Stimulated activated effector memory CD8-positive, alpha-beta T cell treated with anti-CD3 and anti-CD28 coated beads, Interleukin-12 subunit alpha, Interleukin-12 subunit beta, amount 100 ng/mL, for 72 hours (primary cell): ENCODE data around the gene TMTC4.
A peak's percentile ranks its signal among the peaks of the same experiment; 100 is the strongest.
"Not testable (repeated sequence)": the region's sequence is repeated elsewhere in the genome, so short reads cannot be mapped to it uniquely, and the experiment has no call there.

ENCODE experiments used
- ATAC-seq: fragments of 150-1000 bp; cut with Tn5 transposase; 2 replicates; pipeline ENCODE4 v1.10.0; 2021
- DNase-seq, 2 donors: peaks; one replicate each; pipeline ENCODE4 v3.0.0; 2021 to 2022; ENCODE audit warnings: low spot score in 2 of 2
- H3K27ac Mint-ChIP-seq: one replicate; pipeline ENCODE4 v1.8.0; 2022; ENCODE audit warnings: mild to moderate bottlenecking, mixed read lengths
- H3K36me3 Mint-ChIP-seq: one replicate; pipeline ENCODE4 v1.8.0; 2022; ENCODE audit warnings: mild to moderate bottlenecking, mixed read lengths
- H3K4me1 Mint-ChIP-seq: one replicate; pipeline ENCODE4 v1.8.0; 2022; ENCODE audit warnings: mixed read lengths
- H3K4me3 Mint-ChIP-seq: one replicate; pipeline ENCODE4 v1.8.0; 2022; ENCODE audit warnings: mild to moderate bottlenecking, mixed read lengths
- H3K9me3 Mint-ChIP-seq: one replicate; pipeline ENCODE4 v1.8.0; 2022; ENCODE audit warnings: mixed read lengths

TMTC4 gene

DNA sequence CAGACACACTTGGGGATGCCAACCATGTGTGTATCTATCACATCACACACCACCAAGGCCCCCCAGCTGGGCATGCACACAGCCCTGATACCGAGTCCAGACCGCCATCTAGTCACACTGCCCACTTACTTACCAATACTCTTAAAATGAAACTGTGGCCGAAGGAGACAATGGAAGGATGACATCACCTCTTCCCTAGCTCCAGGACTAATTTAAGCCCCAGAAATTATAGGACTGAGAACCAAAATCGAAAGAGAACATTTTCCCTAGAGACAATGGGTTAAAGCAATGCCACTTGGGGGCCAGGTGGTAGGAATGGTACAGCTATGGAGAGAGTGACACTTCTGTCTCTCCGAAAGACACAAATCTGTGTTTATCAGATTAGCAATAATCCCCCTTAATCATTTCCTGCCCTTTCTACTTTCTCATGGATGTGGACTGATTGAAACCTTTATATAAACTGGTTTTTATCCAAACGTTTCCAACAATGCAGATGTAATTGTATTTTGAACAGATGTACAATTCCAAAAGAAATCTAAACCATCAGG is 85.3 kb downstream of the TMTC4 start:
- H3K36me3 Mint-ChIP-seq, result peaks cover 4% of the 10 kb centered on the region
- H3K9me3 Mint-ChIP-seq, result no peaks in the 10 kb centered on the region
- peaks cover 27% of the 10 kb centered on the region for H3K4me1 Mint-ChIP-seq
- no peak for ATAC-seq
- no peak for DNase-seq
- H3K27ac Mint-ChIP-seq, result peak overlapping the region; percentile 87
- peak overlapping the region; percentile 75 for H3K4me3 Mint-ChIP-seq

DNA sequence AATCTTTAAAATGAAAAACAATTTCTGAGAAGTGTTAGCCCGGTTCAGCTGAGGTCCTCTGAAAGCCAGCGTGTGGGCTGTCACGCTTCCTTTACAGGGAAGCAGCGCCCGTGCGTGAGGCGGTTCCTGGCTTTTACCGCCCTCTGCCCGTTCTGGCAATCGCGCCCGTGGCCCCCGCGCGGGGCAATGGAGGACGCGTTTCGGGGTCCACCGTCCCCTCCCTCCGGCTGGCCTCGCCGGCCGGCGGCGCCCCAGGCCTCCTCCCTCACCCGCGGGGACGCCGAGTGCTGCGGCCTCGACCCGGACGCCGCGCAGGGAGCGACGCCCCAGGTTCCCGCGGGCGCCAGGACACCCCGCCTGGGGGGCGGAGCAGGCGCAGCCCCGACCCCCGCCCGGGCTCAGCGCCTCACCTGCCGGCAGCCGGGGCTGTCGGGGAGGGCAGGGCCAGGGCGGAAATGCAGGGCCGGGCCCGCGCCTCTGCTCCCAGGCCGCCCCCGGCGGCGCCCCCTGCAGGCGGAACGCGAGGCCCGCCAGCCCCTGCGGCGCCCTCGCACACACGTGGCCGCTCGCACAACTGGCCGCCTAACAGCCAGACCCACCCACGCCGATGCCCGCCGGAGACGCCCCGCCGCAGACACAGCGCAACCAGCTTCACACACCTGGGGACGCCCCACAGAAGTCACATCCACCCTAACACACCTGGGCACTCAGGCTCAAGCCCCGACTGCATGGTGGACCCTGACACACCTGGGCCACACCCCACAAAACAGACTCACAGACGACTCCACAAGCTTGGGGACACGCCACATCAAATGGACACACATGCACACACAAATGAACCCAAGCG is 86.0 kb downstream of the TMTC4 start, which contains the start of gene GGACT:
Gene GGACT, minus strand, starts transcription at position 459 of the 847 bp plus-strand sequence. CDS start 56,198 bp downstream, outside the sequence.
- Mint-ChIP-seq H3K4me3 (peak within 1 kb of the TSS; percentile 75), H3K27ac (peak within 1 kb of the TSS; percentile 87), H3K9me3 (no peaks in the 10 kb centered on the region), H3K36me3 (peaks cover 4% of the 10 kb centered on the region), H3K4me1 (peaks cover 27% of the 10 kb centered on the region)
- ATAC-seq, result peak; percentile 97
- peak; percentile 88 to 91 for DNase-seq

GRCh38 chr13:100584896-100585295 is 89.7 kb downstream of the TMTC4 start:
- Mint-ChIP-seq H3K4me1 (peaks cover 35% of the 10 kb centered on the region), H3K27ac (no peak overlapping the region), H3K9me3 (no peaks in the 10 kb centered on the region), H3K4me3 (no peak overlapping the region), H3K36me3 (peaks cover 4% of the 10 kb centered on the region)
- DNase-seq, result no peak
- no peak for ATAC-seq

DNA sequence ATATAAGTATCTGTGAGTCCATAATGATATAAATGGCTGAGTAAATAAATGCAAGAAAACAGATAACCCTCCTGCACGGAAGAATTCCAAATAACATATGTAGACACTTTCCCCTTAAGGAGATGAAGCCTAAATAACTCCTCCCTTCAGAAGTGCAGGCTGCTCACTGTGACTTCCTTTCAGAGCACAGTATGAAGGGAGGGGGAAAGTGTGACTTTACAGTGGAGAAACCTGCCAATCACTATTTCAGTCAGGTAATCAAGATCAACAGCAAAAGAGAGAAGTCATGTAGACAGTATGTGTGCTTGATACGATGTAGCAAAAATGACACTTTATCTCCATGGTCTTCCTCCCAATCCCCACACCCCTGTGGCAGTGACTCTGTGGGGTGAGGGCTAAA is 93.1 kb downstream of the TMTC4 start:
- Mint-ChIP-seq H3K9me3 (no peaks in the 10 kb centered on the region), H3K4me3 (no peak overlapping the region), H3K4me1 (peaks cover 14% of the 10 kb centered on the region), H3K36me3 (no peaks in the 10 kb centered on the region), H3K27ac (peak overlapping the region; percentile 35)
- DNase-seq, result no peak
- peak; percentile 54 for ATAC-seq

GRCh38 chr13:100581030-100581429 is 93.6 kb downstream of the TMTC4 start:
- H3K9me3 Mint-ChIP-seq, result no peaks in the 10 kb centered on the region
- no peak for ATAC-seq

GRCh38 chr13:100580045-100580444 is 94.5 kb downstream of the TMTC4 start:
- Mint-ChIP-seq H3K36me3 (no peaks in the 10 kb centered on the region), H3K27ac (no peak overlapping the region), H3K4me1 (peaks cover 15% of the 10 kb centered on the region), H3K9me3 (no peaks in the 10 kb centered on the region), H3K4me3 (no peak overlapping the region)
- DNase-seq (no peak), ATAC-seq (no peak)

More at GRCh38 chr13:100581030-100581429, 93.6 kb downstream of the TMTC4 start:
- H3K4me3 Mint-ChIP-seq, result no peak overlapping the region
- peaks cover 14% of the 10 kb centered on the region for H3K4me1 Mint-ChIP-seq
- peak overlapping the region; percentile 35 for H3K27ac Mint-ChIP-seq
- DNase-seq, result no peak
- no peaks in the 10 kb centered on the region for H3K36me3 Mint-ChIP-seq

DNA sequence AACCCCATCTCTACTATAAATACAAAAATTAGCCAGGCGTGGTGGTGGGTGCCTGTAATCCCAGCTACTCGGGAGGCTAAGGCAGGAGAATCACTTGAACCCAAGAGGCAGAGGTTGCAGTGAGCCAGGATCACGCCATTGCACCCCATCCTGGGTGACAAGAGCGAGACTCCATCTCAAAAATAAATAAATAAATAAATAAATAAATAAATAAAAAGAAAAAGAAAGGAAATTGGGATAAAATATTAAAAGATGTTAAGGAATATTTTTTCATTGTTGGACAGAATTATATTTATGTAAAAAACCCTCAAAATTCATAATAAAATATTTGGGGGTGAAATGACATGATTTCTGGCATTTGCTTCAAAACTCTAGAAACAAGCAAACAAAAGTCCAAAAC is 97.4 kb downstream of the TMTC4 start:
- not testable (repeated sequence) for DNase-seq, H3K36me3 Mint-ChIP-seq, H3K4me3 Mint-ChIP-seq, ATAC-seq, H3K27ac Mint-ChIP-seq, H3K9me3 Mint-ChIP-seq
- H3K4me1 Mint-ChIP-seq, result peaks cover 28% of the 10 kb centered on the region

- ATAC-seq (peak; percentile 84), DNase-seq (peak; percentile 60 to 77)
- Mint-ChIP-seq H3K36me3 (no peaks in the 10 kb centered on the region), H3K9me3 (no peaks in the 10 kb centered on the region), H3K4me3 (no peak overlapping the region), H3K4me1 (peaks cover 20% of the 10 kb centered on the region), H3K27ac (no peak overlapping the region)
These were observed 101.5 kb downstream of the TMTC4 start for GRCh38 chr13:100573121-100573520.

DNA sequence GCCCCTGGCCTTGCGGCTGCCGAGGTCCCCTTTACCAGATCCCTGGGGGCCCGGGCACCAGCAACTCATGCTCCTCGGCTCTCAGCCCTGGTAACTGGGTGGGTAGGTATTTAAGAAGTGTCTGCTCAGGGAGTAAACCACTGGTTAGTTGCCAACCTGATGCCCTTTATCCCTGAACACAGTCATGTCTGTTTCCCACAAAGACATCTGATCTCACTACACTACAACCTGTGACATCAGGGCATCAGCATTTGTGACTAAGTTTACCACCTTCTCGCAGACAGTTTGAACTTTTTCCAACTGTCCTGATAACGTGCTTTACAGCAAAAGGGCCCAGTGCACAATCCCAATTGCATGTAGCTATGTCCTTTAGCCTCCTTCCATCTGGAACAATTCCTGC is 108.1 kb downstream of the TMTC4 start:
- H3K36me3 Mint-ChIP-seq, result no peaks in the 10 kb centered on the region
- H3K9me3 Mint-ChIP-seq, result no peaks in the 10 kb centered on the region
- no peak overlapping the region for H3K4me3 Mint-ChIP-seq
- peaks cover 14% of the 10 kb centered on the region for H3K4me1 Mint-ChIP-seq
- ATAC-seq, result no peak
- H3K27ac Mint-ChIP-seq, result no peak overlapping the region
- DNase-seq, result no peak

DNA sequence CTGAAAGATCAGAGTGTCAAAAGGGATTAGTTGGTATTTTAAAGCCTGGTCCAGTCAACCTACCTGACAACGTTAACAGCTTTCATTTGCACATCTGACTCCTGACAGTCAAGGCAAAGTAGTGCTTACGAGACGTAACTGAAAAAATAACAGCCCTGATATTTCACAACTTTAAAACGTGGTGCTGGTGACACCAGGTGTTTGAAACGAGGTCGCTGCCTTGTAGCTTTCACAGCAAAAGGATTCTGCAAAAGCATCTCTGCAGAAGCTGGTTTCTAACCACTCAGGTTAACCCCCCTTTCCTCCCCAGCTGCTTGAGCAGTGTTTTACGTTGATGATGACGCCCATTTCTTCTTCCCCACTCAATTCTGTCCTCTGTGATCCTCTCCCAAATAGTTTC is 109.3 kb downstream of the TMTC4 start:
- ATAC-seq (no peak), DNase-seq (no peak)
- H3K27ac Mint-ChIP-seq, result peak overlapping the region; percentile 9
- H3K36me3 Mint-ChIP-seq, result no peaks in the 10 kb centered on the region
- H3K4me3 Mint-ChIP-seq, result no peak overlapping the region
- H3K9me3 Mint-ChIP-seq, result no peaks in the 10 kb centered on the region
- peaks cover 14% of the 10 kb centered on the region for H3K4me1 Mint-ChIP-seq

DNA sequence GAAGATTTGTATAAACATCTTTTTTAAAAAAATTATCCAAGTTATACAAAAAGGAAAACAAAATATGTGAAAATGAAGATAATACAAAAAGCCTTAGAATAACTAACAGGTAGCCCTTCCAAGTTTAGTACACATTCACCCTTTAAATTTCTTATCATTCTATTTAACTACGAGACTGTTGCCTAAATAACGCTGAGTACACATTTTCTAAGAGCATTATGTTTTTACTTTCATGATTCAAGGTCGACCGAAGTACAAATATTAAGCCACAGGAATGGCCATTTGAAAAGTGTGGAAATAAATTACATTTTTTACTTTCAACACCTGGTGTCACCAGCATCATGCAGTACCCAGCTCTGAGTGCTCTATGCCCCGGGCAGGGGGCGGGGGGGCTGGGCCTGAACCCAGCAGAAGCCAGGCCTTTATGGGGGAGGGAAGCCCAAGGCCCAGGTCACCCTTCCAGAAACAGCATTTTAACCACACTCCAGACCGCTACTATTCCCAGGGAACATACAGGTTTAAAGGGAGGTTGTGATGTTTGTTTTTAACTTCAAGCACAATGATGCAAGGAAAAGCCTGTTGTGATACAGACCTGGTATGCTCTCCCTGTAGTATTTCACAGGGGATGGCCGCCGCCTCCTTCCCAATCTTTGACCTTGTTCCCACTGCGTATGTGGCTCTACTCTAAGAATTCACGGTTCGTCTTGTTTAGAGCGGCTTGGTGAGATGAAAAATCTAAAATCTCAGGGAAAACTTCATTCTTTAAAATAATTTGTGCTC is 110.0 kb downstream of the TMTC4 start:
- DNase-seq (no peak), ATAC-seq (no peak)
- Mint-ChIP-seq H3K27ac (no peak overlapping the region), H3K4me3 (no peak overlapping the region), H3K36me3 (no peaks in the 10 kb centered on the region), H3K9me3 (no peaks in the 10 kb centered on the region), H3K4me1 (peaks cover 14% of the 10 kb centered on the region)

DNA sequence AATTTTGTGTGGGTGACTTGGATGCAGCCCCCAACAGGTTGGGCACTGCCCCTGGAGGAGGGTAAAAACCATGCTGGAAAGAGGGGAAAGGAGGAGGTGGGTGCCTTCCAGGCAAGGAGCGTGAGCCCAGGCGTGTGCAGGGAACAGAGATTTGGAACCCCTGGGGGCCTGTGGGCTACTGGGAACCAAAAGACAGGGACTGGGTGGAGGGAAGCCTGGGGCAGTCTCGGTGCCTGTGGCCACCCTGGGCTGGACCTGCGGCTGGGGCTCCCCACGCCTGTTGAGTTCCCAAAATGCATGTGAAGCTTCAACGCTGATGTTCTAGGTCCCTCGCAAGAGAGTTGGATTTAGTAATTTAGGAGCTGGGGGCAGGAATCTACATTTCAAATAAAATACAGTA is 110.8 kb downstream of the TMTC4 start:
- no peaks in the 10 kb centered on the region for H3K9me3 Mint-ChIP-seq
- ATAC-seq, result no peak
- H3K4me3 Mint-ChIP-seq, result no peak overlapping the region
- H3K27ac Mint-ChIP-seq, result peak overlapping the region; percentile 21
- H3K4me1 Mint-ChIP-seq, result peaks cover 14% of the 10 kb centered on the region
- H3K36me3 Mint-ChIP-seq, result no peaks in the 10 kb centered on the region
- no peak for DNase-seq

GRCh38 chr13:100561599-100562204 is 112.9 kb downstream of the TMTC4 start:
- no peaks in the 10 kb centered on the region for H3K36me3 Mint-ChIP-seq
- peaks cover 14% of the 10 kb centered on the region for H3K4me1 Mint-ChIP-seq
- no peaks in the 10 kb centered on the region for H3K9me3 Mint-ChIP-seq
- DNase-seq (no peak), ATAC-seq (no peak)
- H3K4me3 Mint-ChIP-seq, result no peak overlapping the region
- no peak overlapping the region for H3K27ac Mint-ChIP-seq

DNA sequence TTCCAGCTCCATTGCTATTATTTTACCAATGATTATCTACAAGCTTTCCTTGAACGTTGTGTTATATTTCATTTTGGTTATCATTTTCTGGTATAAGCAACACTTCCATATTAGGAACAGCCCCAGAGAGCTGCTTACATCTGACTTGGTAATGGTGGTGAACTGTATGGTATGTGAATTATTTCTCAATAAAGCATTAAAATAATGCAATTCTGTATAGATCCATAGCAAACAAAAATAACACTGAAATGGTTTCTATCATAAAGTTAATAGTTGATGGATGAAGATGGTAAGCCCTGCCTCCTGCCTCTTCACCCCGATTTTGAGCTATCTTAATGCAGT is 113.5 kb downstream of the TMTC4 start:
- Mint-ChIP-seq H3K27ac (no peak overlapping the region), H3K4me3 (no peak overlapping the region), H3K9me3 (no peaks in the 10 kb centered on the region), H3K36me3 (no peaks in the 10 kb centered on the region), H3K4me1 (peaks cover 9% of the 10 kb centered on the region)
- DNase-seq (no peak), ATAC-seq (no peak)

DNA sequence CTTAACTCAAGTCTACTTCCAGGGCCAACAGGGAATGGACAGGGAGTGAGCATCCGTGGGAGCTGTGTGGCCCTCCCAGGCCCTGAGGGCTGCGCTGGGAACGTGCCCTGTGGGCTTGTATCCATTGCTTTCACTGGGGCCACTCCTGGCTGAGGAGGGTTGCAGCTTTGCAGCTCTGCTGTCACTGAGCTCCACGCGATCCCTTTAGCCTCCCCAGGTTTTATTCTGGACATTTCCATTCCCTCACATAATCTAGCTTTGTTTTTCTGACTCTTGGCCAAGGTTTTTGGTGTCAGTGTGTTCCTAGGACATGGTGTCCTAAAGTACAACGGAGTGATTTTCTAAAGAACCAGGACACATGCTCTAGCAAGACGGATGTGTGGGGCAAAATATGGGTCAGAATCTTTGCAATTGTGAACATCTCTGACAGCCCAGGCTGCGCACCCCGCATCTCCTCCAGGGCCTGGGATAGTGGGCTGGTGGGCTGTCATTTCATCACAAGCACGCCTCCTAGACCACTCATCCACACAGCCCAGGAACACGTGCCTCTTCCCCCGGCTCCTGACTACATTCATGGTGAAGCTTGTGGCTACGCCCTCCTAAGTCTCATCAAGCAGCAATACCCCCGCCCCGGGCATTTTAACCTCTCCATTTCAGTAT is 114.0 kb downstream of the TMTC4 start:
- ATAC-seq (no peak), DNase-seq (no peak)
- no peak overlapping the region for H3K4me3 Mint-ChIP-seq
- no peaks in the 10 kb centered on the region for H3K9me3 Mint-ChIP-seq
- H3K4me1 Mint-ChIP-seq, result peaks cover 4% of the 10 kb centered on the region
- no peaks in the 10 kb centered on the region for H3K36me3 Mint-ChIP-seq
- H3K27ac Mint-ChIP-seq, result no peak overlapping the region
